Gastroesophageal sphincter (tissue), 4 donors: ENCODE measurements around the gene MYLK4. TPM values are rescaled to one million over a fixed set of nuclear protein-coding genes. Genes with fewer than 3 reads are reported as not detected.

Experiments used
- ATAC-seq: fragments of 150-250 bp; one replicate; pipeline ENCODE4 v1.9.1; 2016; ENCODE audit warnings: mild to moderate bottlenecking, moderate library complexity
- H3K27ac ChIP-seq, 4 donors: fragments of 200-600 bp; sonication (generic) in 3 of 4; 1 replicate in 3 of 4; 2 replicates in 1 of 4; pipeline ENCODE4 v1.5.1; 2016 to 2019
- H3K27me3 ChIP-seq: fragments of 200-600 bp; sonication (generic); one replicate; pipeline ENCODE4 v1.5.1; 2019
- H3K36me3 ChIP-seq, 2 donors: fragments of 200-600 bp; sonication (generic); one replicate each; pipeline ENCODE4 v1.5.1; 2019; ENCODE audit warnings: control low read depth in 1 of 2
- H3K4me1 ChIP-seq, 3 donors: fragments of 200-600 bp; sonication (generic); 1 replicate in 2 of 3; 2 replicates in 1 of 3; pipeline ENCODE4 v1.5.1; 2016 to 2019; ENCODE audit warnings: control low read depth in 2 of 3
- H3K4me3 ChIP-seq, 2 donors: fragments of 200-600 bp; sonication (generic); one replicate each; pipeline ENCODE4 v1.5.1; 2019; ENCODE audit warnings: mild to moderate bottlenecking in 1 of 2, moderate library complexity in 1 of 2
- H3K9me3 ChIP-seq, 3 donors: fragments of 200-600 bp; sonication (generic); one replicate each; pipeline ENCODE4 v1.5.1; 2017 to 2019; ENCODE audit warnings: control low read depth in 2 of 3
- EP300 ChIP-seq: sonication (generic); formaldehyde crosslinking; IDR thresholded peaks from one replicate; pipeline ENCODE4 v1.6.1; 2017; ENCODE audit warnings: antibody characterized with exemption, mild to moderate bottlenecking
- POLR2A ChIP-seq, 2 donors: fragments of 450-650 bp; IDR thresholded peaks; one replicate each; pipeline ENCODE4 v1.6.1; 2017; ENCODE audit warnings: antibody characterized with exemption in 2 of 2, mild to moderate bottlenecking in 2 of 2, moderate library complexity in 1 of 2
- POLR2AphosphoS5 ChIP-seq: sonication (generic); formaldehyde crosslinking; IDR thresholded peaks from one replicate; pipeline ENCODE4 v1.6.1; 2017; ENCODE audit warnings: antibody characterized with exemption
- WGBS, 2 donors: methylation state at CpG; one replicate each; pipeline ENCODE4 v1.1.5; 2018; ENCODE audit warnings: low coverage in 1 of 2; 5-methylcytosine and 5-hydroxymethylcytosine counted together
- total RNA-seq, 4 donors: library from RNA; depleted of rRNA; stranded (reverse); fragments of >200 nt; gene quantifications; one replicate each; pipeline ENCODE4 v1.1.0, GENCODE V29; 2016
- TF ChIP-seq, protein P1 (sequence below), 4 experiments: fragments of 200-600 bp in 2 of 4; fragments of 450-650 bp in 2 of 4; sonication (generic) in 1 of 4; IDR thresholded peaks; one replicate each; pipeline ENCODE4 v1.5.1; 2017 to 2019; ENCODE audit warnings: antibody characterized with exemption in 4 of 4, mild to moderate bottlenecking in 2 of 4, moderate library complexity in 2 of 4

The MYLK4 gene
- total RNA-seq, 4 donors from 2014 or later: 0.31 to 1.2 (median 0.56) TPM

DNA sequence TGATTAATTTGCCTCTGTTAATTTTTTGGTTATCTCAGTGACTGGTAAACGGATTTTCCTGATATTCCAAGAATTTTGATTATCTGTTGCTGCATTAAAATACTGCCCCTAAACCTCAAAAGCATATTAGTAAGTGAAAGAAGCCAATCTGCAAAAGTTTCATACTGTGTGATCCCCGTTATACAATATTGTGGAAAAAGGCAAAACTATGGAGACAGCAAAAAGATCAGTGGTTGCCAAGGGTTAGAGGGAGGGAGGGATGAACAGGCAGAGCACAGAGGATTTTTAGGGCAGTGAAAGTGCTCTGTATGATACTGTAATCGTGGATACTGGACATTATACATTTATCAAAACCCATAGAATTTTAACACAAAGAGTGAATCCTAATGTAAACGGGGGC is 133.0 kb downstream of the MYLK4 start:
- no peak for TF ChIP-seq POLR2AphosphoS5
- no peak for TF ChIP-seq EP300
- TF ChIP-seq, protein P1, sequence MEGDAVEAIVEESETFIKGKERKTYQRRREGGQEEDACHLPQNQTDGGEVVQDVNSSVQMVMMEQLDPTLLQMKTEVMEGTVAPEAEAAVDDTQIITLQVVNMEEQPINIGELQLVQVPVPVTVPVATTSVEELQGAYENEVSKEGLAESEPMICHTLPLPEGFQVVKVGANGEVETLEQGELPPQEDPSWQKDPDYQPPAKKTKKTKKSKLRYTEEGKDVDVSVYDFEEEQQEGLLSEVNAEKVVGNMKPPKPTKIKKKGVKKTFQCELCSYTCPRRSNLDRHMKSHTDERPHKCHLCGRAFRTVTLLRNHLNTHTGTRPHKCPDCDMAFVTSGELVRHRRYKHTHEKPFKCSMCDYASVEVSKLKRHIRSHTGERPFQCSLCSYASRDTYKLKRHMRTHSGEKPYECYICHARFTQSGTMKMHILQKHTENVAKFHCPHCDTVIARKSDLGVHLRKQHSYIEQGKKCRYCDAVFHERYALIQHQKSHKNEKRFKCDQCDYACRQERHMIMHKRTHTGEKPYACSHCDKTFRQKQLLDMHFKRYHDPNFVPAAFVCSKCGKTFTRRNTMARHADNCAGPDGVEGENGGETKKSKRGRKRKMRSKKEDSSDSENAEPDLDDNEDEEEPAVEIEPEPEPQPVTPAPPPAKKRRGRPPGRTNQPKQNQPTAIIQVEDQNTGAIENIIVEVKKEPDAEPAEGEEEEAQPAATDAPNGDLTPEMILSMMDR (IDR thresholded peaks at IDR 0.05): no peak
- TF ChIP-seq POLR2A (IDR thresholded peaks at IDR 0.05): no peak
- Histone ChIP-seq H3K27ac (no peak overlapping the region), H3K9me3 (no peaks in the 10 kb centered on the region), H3K27me3 (no peaks in the 10 kb centered on the region), H3K4me1 (no peaks in the 10 kb centered on the region), H3K36me3 (no peaks in the 10 kb centered on the region), H3K4me3 (no peak overlapping the region)
- no peak for ATAC-seq
- WGBS, 2 donors: 75 to 89% methylated on average over 2 to 4 of the region's 4 CpGs

DNA sequence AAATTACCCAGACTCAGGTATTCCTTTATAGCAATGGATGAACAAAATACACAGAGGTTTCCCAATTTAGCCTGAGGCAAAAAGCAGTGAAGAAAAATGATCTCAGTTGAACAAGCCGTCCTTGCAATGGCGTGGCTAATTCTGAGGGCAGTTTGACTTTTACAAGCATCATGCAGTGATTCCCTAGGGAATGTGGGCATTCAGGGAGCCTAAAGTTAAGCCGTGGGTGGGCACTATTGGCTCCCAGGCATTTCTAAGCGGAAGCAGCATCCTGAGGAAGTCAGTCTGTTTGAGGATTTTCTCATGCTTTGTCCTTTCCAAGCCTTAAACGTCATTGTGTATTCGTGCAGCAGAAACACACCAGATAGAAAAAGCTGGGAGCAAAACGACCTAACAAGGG is 133.9 kb downstream of the MYLK4 start:
- TF ChIP-seq, protein P1 (IDR thresholded peaks at IDR 0.05): no peak
- no peak for TF ChIP-seq POLR2AphosphoS5
- no peak for TF ChIP-seq POLR2A (IDR thresholded peaks at IDR 0.05)
- TF ChIP-seq EP300: no peak
- Histone ChIP-seq H3K27ac (no peak overlapping the region), H3K9me3 (no peaks in the 10 kb centered on the region), H3K27me3 (no peaks in the 10 kb centered on the region), H3K36me3 (no peaks in the 10 kb centered on the region), H3K4me1 (no peaks in the 10 kb centered on the region), H3K4me3 (no peak overlapping the region)
- no peak for ATAC-seq
- 68 to 69% methylated on average over 7 of the region's 7 CpGs for WGBS, 2 donors

DNA sequence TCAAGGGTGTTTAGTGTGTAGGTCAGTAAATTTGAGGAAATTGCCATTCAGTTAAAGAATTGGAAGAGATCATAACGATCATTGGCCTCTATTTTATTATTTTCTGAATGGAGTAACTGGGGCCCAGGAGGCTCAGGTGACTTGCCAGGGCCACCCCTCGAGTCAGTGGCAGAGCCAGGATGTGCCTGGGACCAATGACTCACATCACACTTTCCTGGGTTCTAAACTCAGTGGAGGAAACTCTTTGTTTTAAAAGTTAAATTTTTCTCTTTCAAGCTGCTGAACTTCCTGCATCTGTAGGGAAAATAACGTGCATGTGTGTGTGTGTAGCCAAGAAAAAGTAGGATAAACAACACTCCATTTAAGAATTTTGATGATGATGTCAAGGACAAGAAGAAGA is 135.5 kb downstream of the MYLK4 start:
- Histone ChIP-seq H3K36me3 (no peaks in the 10 kb centered on the region), H3K4me3 (no peak overlapping the region), H3K27me3 (no peaks in the 10 kb centered on the region), H3K9me3 (no peaks in the 10 kb centered on the region), H3K27ac (no peak overlapping the region), H3K4me1 (no peaks in the 10 kb centered on the region)
- WGBS, 2 donors: 43 to 52% methylated on average over 3 of the region's 3 CpGs
- no peak for TF ChIP-seq POLR2AphosphoS5
- TF ChIP-seq, protein P1 (IDR thresholded peaks at IDR 0.05): no peak
- no peak for TF ChIP-seq POLR2A (IDR thresholded peaks at IDR 0.05)
- TF ChIP-seq EP300: no peak
- no peak for ATAC-seq

DNA sequence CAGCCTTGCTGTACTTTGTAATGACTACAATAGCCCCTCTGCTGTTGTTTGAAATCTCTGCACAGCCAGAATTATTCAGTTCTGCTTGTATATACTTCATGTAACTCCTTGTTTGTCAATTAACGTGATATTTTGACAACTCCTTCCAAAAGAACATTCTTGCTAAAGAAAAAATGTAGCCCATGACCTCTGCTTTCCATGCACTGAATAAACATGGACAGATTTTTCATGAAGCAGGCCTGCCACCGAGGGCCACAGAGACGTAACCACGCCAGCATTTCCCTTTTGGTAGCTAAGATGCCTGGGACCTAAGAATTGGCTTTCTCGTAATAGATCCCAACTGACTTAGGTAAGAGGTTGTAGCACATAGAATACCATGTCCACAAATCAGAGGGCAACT is 135.9 kb downstream of the MYLK4 start:
- Histone ChIP-seq H3K27ac (no peak overlapping the region), H3K27me3 (no peaks in the 10 kb centered on the region), H3K4me1 (no peaks in the 10 kb centered on the region), H3K9me3 (no peaks in the 10 kb centered on the region), H3K4me3 (no peak overlapping the region), H3K36me3 (no peaks in the 10 kb centered on the region)
- 45 to 78% methylated on average over 5 of the region's 5 CpGs for WGBS, 2 donors
- TF ChIP-seq POLR2A (IDR thresholded peaks at IDR 0.05) (no peak), EP300 (no peak), POLR2AphosphoS5 (no peak)
- TF ChIP-seq, protein P1 (IDR thresholded peaks at IDR 0.05): no peak
- no peak for ATAC-seq

DNA sequence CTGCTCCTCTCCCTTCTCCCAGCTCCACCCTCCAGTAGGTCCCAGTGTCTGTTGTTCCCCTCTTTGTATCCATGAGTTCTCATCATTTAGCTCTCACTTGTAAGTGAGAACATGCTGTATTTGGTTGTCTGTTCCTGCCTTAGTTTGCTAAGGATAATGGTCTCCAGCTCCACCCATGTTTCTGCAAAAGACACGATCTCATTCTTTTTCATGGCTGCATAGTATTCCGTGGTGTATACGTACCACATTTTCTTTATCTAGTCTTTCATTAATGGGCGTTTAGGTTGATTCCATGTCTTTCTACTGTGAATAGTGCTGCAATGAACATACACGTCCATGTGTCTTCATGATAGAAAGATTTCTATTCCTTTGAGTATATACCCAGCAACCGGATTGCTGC is 136.6 kb downstream of the MYLK4 start:
- Histone ChIP-seq H3K36me3 (no peaks in the 10 kb centered on the region), H3K9me3 (no peaks in the 10 kb centered on the region), H3K4me1 (no peaks in the 10 kb centered on the region), H3K27ac (no peak overlapping the region), H3K4me3 (no peak overlapping the region), H3K27me3 (no peaks in the 10 kb centered on the region)
- TF ChIP-seq, protein P1 (IDR thresholded peaks at IDR 0.05): no peak
- TF ChIP-seq EP300 (no peak), POLR2AphosphoS5 (no peak)
- ATAC-seq: no peak
- 85 to 93% methylated on average over 6 of the region's 6 CpGs for WGBS, 2 donors

Other genes starting within 250 kb of the MYLK4 start
- 10 to 100 TPM; 48.1 to 66.1 (median 57.1) TPM for gene WRNIP1, start 14.5 kb upstream of the MYLK4 start, total RNA-seq
- 10 to 100 TPM; 24.8 to 79.0 (median 45.4) TPM for gene SERPINB1, start 90.9 kb upstream of the MYLK4 start, total RNA-seq
- 10 to 100 TPM in 1 of 4 donors, 1 to 10 TPM in 3; 5.9 to 16.6 (median 8.0) TPM for gene SERPINB9, start 152.4 kb upstream of the MYLK4 start, total RNA-seq
- gene SERPINB6, start 220.6 kb upstream of the MYLK4 start, total RNA-seq: 100 to 1,000 TPM; 130 to 154 (median 143) TPM
- 10 to 100 TPM; 15.8 to 32.8 (median 27.2) TPM for gene NQO2, start 249.0 kb upstream of the MYLK4 start, total RNA-seq